Measurements from ENCODE around the gene SLC5A11.

The SLC5A11 gene

DNA sequence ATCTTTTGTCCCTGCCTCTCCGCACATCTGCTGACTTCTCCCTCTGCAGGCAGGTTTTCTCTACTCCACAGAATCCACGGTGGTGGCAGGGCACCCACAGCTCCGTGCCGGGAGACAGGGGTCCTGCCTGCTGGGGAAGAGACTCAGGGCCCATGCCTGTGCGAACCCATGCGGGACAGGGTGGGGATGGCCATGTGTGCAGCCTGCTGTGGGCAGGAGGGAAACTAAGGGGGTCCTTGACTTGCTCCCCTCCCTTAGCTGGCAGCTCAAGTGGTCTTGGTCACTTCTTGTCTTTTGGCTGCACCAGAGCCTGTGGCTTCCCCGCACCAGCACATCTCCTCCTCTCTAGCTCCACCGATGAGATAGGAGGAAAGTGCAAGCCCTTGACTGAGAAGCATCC lies 69.8 kb downstream of the SLC5A11 start:
- TF ChIP-seq, protein P1, sequence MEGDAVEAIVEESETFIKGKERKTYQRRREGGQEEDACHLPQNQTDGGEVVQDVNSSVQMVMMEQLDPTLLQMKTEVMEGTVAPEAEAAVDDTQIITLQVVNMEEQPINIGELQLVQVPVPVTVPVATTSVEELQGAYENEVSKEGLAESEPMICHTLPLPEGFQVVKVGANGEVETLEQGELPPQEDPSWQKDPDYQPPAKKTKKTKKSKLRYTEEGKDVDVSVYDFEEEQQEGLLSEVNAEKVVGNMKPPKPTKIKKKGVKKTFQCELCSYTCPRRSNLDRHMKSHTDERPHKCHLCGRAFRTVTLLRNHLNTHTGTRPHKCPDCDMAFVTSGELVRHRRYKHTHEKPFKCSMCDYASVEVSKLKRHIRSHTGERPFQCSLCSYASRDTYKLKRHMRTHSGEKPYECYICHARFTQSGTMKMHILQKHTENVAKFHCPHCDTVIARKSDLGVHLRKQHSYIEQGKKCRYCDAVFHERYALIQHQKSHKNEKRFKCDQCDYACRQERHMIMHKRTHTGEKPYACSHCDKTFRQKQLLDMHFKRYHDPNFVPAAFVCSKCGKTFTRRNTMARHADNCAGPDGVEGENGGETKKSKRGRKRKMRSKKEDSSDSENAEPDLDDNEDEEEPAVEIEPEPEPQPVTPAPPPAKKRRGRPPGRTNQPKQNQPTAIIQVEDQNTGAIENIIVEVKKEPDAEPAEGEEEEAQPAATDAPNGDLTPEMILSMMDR (IDR thresholded peaks at IDR 0.05; ENCODE audit: extremely low read depth, insufficient read depth, missing control alignments) = no peak
- in situ Hi-C loops (cut with MboI; ENCODE audit: low pct_unique_long_range_greater_than_20kb, low sequenced_read_pairs, unreplicated experiment) = no loop called here
- no peak for DNase-seq (ENCODE audit: low spot score)

DNA sequence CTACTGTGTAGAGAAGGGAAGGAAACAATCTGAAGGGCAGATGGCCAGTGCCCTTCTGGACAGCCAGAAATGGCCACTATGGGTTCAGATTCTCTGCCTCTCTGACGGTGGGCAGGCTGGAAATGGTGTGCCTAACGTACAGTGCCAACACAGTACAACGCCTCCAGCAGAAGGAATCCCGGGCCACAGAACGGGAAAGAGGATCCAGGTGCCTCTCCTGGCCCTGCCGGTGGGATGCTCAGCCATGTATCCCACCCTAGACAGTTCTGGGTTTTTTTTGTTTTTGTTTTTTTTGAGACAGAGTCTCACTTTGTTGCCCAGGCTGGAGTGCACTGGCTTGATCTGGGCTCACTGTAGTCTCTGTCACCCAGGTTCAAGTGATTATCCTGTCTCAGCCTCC lies 71.5 kb downstream of the SLC5A11 start:
- in situ Hi-C loops (cut with MboI; ENCODE audit: low pct_unique_long_range_greater_than_20kb, low sequenced_read_pairs, unreplicated experiment) = no loop called here
- TF ChIP-seq, protein P1 (IDR thresholded peaks at IDR 0.05; ENCODE audit: extremely low read depth, insufficient read depth, missing control alignments) = no peak
- no peak for DNase-seq (ENCODE audit: low spot score)

DNA sequence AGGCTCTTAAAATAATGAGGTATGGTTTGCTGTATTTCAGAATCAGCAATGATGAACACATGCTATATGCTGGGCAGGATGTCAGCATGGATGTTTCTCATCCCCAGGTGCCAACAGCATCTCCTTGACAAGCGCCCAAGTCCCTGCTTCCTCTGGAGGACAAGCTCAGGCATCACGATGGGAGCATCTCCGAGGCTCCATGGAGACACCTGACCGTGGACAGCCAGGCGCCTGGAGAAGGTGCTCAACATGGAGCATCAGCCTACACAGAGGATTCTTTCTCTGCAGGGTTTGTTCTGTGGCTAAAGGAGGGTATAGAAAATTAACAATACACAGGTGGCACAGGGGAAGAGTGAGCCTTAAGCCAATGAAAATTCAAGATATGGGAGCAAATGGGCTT lies 72.1 kb downstream of the SLC5A11 start:
- DNase-seq (ENCODE audit: low spot score) = no peak
- in situ Hi-C loops (cut with MboI; ENCODE audit: low pct_unique_long_range_greater_than_20kb, low sequenced_read_pairs, unreplicated experiment) = no loop called here
- TF ChIP-seq, protein P1 (IDR thresholded peaks at IDR 0.05; ENCODE audit: extremely low read depth, insufficient read depth, missing control alignments) = no peak

DNA sequence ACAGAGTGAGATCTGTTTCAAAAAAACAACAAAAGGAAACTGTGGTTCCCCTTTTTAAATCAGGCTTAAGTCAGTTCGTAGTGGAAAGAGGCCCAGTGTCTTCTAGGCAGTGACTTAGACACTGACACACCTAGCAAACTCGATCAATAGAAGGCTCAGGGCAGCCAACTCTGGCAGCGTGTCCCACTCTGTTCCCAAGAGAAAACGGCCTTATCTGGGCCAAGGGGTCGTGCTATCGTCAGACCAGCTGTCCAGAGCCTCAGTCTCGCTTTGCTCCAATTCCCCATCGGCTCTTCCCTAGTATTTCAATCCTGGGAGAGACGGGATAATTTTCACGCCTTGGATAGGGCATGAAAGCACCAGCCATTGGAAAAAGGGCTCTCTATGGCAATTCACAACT lies 72.9 kb downstream of the SLC5A11 start:
- in situ Hi-C loops (cut with MboI; ENCODE audit: low pct_unique_long_range_greater_than_20kb, low sequenced_read_pairs, unreplicated experiment) = no loop called here

DNA sequence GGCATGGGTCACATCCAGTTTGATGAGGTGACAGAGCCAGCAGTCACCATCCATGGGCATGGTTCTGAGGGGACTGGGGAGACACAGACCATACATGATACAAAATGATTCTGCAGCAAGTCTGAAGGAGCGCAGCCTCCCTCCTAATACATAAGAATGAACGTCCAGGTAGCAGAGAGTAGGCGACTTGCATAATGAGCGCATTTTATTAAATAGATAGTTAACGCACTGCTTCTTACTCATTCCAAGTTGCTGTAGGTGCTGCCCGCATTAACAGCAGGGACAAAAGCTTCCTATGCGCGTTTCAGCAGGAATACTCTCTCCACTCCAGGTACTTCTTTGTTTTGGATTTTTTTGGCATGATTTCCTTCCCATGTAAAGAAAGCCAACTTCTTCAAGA lies 73.8 kb downstream of the SLC5A11 start:
- in situ Hi-C loops (cut with MboI; ENCODE audit: low pct_unique_long_range_greater_than_20kb, low sequenced_read_pairs, unreplicated experiment) = no loop called here
- no peak for DNase-seq (ENCODE audit: low spot score)
- TF ChIP-seq, protein P1 (IDR thresholded peaks at IDR 0.05; ENCODE audit: extremely low read depth, insufficient read depth, missing control alignments) = no peak

More for the DNA sequence above, 72.9 kb downstream of the SLC5A11 start:
- no peak for DNase-seq (ENCODE audit: low spot score)
- TF ChIP-seq, protein P1 (IDR thresholded peaks at IDR 0.05; ENCODE audit: extremely low read depth, insufficient read depth, missing control alignments) = no peak

DNA sequence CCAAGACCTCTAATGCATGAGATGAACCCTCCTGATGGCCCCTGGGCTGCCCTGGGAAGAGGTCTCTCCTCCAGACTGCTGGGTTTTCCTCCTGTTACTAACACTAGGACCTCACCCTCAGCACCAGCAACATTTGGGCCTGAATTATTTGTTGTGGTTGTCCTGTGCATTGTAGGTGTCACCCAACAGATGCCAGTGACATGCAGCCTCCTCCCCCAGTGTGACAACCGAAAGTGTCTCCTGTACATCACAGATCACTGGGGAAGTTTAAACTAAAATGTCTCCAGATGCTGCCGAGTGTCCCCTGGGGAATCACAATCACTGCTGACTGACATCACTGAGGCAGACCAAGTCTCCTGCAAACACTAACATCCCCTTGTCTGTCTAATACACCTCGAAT lies 74.8 kb downstream of the SLC5A11 start:
- TF ChIP-seq, protein P1 (IDR thresholded peaks at IDR 0.05; ENCODE audit: extremely low read depth, insufficient read depth, missing control alignments) = no peak
- in situ Hi-C loops (cut with MboI; ENCODE audit: low pct_unique_long_range_greater_than_20kb, low sequenced_read_pairs, unreplicated experiment) = no loop called here
- no peak for DNase-seq (ENCODE audit: low spot score)

DNA sequence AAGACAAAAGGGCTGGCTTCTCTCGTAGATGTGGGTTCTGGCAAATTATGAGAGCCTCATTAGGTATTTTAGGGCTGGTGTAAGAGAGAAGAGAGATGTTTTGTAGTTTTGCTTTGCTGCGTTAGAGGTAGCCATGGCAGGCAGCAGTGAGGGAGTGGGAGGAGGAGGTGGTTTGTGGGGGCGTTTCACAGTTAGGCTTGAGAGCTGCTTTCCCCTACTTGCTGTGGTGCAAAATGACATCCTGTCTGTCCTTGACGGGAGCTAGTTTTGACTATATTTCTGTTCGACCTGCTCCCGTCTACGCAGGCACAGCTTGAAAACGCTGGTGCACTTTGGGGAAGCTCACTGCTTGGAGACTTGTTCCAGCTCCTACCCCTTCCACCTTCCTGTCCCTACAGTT lies 75.5 kb downstream of the SLC5A11 start:
- TF ChIP-seq, protein P1 (IDR thresholded peaks at IDR 0.05; ENCODE audit: extremely low read depth, insufficient read depth, missing control alignments) = no peak
- no peak for DNase-seq (ENCODE audit: low spot score)
- in situ Hi-C loops (cut with MboI; ENCODE audit: low pct_unique_long_range_greater_than_20kb, low sequenced_read_pairs, unreplicated experiment) = no loop called here

Data from GM13977 (cell line).